ENCODE measurements around the gene KLHL14. TPM values are rescaled to one million over a fixed set of nuclear protein-coding genes. Genes with fewer than 3 reads are reported as not detected.

Gene KLHL14
- total and polyA plus RNA-seq, 4 donors = 2.9 to 12.5 (median 10.2) TPM

DNA sequence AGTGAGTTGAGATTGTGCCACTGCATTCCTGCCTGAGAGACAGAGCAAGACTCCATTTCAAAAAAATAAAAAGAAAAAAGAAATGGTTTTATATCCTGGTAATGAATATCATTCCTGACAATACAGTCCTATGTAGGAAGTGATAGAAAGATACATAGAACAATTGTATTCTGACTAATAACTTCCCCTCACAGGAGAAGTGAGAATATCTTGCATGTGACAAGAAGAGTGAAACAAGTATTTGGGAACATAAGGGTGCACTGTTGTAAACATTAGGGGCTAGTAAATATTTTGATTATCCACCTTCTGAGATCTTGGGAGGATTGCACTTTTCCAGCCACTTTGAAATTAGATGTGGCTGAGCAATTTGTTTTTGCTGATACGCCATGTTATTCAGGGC lies 40.7 kb downstream of the KLHL14 start:
- Histone ChIP-seq H3K4me3 (ENCODE audit: low read depth, low read length) (no peak overlapping the region), H3K4me1 (ENCODE audit: control insufficient read depth, insufficient read depth, low read length) (no peaks in the 10 kb centered on the region), H3K36me3 (ENCODE audit: control insufficient read depth, insufficient read depth, low read length) (no peaks in the 10 kb centered on the region), H3K27ac (ENCODE audit: low read depth, low read length) (no peak overlapping the region), H3K27me3 (ENCODE audit: control insufficient read depth, insufficient read depth, low read length) (no peaks in the 10 kb centered on the region), H3K9me3 (ENCODE audit: control insufficient read depth, insufficient read depth, low read length) (no peaks in the 10 kb centered on the region)
- no peak for DNase-seq (ENCODE audit: low read depth in 4 of 6, low spot score in 6 of 6)
- WGBS (ENCODE audit: insufficient coverage) = 100% methylated on average over 1 of the region's 1 CpG

- H3K27ac ChIP-seq (ENCODE audit: low read depth, low read length) = no peak overlapping the region
- no peaks in the 10 kb centered on the region for H3K27me3 ChIP-seq (ENCODE audit: control insufficient read depth, insufficient read depth, low read length)
These were observed 42.2 kb downstream of the KLHL14 start for GRCh38 chr18:32730620-32731091.

DNA sequence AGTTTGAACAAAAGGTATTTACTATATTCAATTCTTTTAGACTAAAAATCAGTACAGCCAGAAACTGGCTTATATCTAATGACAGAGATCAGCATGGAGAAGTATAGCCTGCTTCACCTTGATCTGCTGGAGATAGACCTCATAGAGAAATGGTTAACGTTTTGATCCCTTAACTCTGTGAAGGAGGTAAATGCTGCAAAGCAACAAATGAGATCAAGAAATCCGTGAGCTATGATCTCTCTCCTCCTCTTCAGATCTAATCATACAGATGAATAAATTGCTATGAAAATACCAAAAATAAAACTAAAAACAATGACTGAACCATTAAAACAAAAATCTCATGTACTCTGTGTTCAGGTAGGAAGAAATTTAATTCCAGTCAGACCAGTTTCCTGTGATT lies 42.8 kb downstream of the KLHL14 start:
- Histone ChIP-seq H3K9me3 (ENCODE audit: control insufficient read depth, insufficient read depth, low read length) (no peaks in the 10 kb centered on the region), H3K4me3 (ENCODE audit: low read depth, low read length) (peak overlapping the region; percentile 35), H3K36me3 (ENCODE audit: control insufficient read depth, insufficient read depth, low read length) (no peaks in the 10 kb centered on the region), H3K27ac (ENCODE audit: low read depth, low read length) (no peak overlapping the region), H3K27me3 (ENCODE audit: control insufficient read depth, insufficient read depth, low read length) (no peaks in the 10 kb centered on the region), H3K4me1 (ENCODE audit: control insufficient read depth, insufficient read depth, low read length) (no peaks in the 10 kb centered on the region)
- no CpG with 5 or more reads among the region's 2 CpGs for WGBS (ENCODE audit: insufficient coverage)
- peak in 2 of 6 donors; percentile 11 to 24 for DNase-seq (ENCODE audit: low read depth in 4 of 6, low spot score in 6 of 6)

More at GRCh38 chr18:32730620-32731091, 42.2 kb downstream of the KLHL14 start:
- Histone ChIP-seq H3K9me3 (ENCODE audit: control insufficient read depth, insufficient read depth, low read length) (no peaks in the 10 kb centered on the region), H3K4me1 (ENCODE audit: control insufficient read depth, insufficient read depth, low read length) (no peaks in the 10 kb centered on the region), H3K36me3 (ENCODE audit: control insufficient read depth, insufficient read depth, low read length) (no peaks in the 10 kb centered on the region), H3K4me3 (ENCODE audit: low read depth, low read length) (peak overlapping the region; percentile 35)
- 23% methylated on average over 6 of the region's 9 CpGs for WGBS (ENCODE audit: insufficient coverage)
- DNase-seq (ENCODE audit: low read depth in 4 of 6, low spot score in 6 of 6) = peak in 2 of 6 donors; percentile 48 to 56

DNA sequence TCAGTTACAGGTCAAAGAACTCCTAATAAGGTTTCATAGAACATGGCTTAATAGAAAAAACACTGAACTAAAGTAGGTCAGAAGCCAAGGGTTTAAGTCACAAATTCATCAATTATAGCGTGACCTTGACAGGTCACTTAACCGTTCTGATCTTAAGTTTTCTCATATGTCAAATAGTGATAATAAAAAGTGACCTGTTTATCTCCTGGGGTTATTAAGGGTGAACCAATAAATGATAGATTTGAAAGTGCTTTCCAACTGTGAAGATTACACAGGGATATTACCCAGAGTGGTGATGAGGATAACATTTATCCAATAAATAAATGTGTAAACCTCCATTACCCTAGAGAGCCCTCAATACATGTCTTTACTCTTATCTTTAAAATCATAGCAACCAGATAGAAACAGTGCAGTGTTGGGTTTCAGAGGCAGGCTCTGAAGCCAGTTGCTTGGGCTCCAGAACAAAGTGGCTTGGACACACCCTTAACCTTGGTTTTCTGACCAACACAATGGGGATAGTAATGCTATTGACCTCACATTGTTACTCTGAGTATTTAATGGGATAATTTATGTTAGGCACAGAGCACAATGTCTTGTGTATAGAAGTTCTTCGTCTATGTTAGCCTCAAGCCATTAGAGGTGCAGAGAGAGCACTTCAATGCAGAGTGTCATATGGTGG lies 48.6 kb downstream of the KLHL14 start:
- no peaks in the 10 kb centered on the region for H3K27me3 ChIP-seq (ENCODE audit: control insufficient read depth, insufficient read depth, low read length)
- no peaks in the 10 kb centered on the region for H3K4me1 ChIP-seq (ENCODE audit: control insufficient read depth, insufficient read depth, low read length)
- no peak overlapping the region for H3K4me3 ChIP-seq (ENCODE audit: low read depth, low read length)
- WGBS (ENCODE audit: insufficient coverage) = no CpG with 5 or more reads among the region's 3 CpGs
- no peaks in the 10 kb centered on the region for H3K36me3 ChIP-seq (ENCODE audit: control insufficient read depth, insufficient read depth, low read length)
- DNase-seq (ENCODE audit: low read depth in 4 of 6, low spot score in 6 of 6) = no peak
- no peaks in the 10 kb centered on the region for H3K9me3 ChIP-seq (ENCODE audit: control insufficient read depth, insufficient read depth, low read length)
- H3K27ac ChIP-seq (ENCODE audit: low read depth, low read length) = no peak overlapping the region

DNA sequence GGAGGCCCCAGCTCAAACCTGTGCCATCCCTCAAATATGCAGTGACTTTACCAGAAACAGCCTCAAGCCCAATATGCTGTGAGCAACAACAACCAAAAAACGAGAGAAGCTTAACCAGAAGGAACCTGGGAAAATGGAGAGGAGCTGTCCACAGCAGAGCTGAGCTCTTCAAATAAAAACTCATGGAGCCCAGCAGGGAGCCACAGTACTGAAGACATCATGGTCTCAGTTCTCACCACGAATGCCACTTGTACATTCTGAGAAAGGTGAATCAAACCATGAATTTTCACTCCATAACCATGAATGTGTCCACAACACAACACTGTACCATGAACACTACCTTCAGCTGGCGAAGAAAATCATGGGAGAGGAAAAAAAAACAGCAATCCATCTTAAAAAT lies 50.5 kb downstream of the KLHL14 start:
- WGBS (ENCODE audit: insufficient coverage) = 80% methylated on average over 3 of the region's 3 CpGs

DNA sequence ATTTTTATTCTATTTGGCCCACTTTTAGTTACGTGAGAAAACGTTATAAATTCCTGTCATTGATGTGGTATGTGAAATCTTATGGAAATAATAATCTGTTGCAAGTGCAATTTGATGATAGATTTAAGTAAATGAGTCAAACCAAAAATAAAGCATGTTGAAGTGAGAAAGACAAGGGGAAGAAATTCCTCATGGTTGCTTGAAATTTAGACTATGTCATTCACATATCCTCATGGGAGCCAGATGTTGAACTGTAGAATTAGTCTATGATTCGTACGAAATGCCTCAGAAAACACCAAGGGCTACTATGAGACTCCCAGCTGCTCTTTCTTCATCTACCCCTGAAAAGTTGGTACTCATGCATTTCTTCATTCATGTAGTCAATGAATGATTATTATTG lies 55.7 kb downstream of the KLHL14 start:
- Histone ChIP-seq H3K4me3 (ENCODE audit: low read depth, low read length) (no peak overlapping the region), H3K27ac (ENCODE audit: low read depth, low read length) (no peak overlapping the region), H3K27me3 (ENCODE audit: control insufficient read depth, insufficient read depth, low read length) (no peaks in the 10 kb centered on the region), H3K9me3 (ENCODE audit: control insufficient read depth, insufficient read depth, low read length) (no peaks in the 10 kb centered on the region), H3K4me1 (ENCODE audit: control insufficient read depth, insufficient read depth, low read length) (no peaks in the 10 kb centered on the region), H3K36me3 (ENCODE audit: control insufficient read depth, insufficient read depth, low read length) (no peaks in the 10 kb centered on the region)
- no peak for DNase-seq (ENCODE audit: low read depth in 4 of 6, low spot score in 6 of 6)
- whole genome bisulfite sequencing (ENCODE audit: insufficient coverage) = no CpG with 5 or more reads among the region's 4 CpGs

More for the DNA sequence above, 50.5 kb downstream of the KLHL14 start:
- H3K27me3 ChIP-seq (ENCODE audit: control insufficient read depth, insufficient read depth, low read length) = no peaks in the 10 kb centered on the region
- no peaks in the 10 kb centered on the region for H3K9me3 ChIP-seq (ENCODE audit: control insufficient read depth, insufficient read depth, low read length)
- no peak for DNase-seq (ENCODE audit: low read depth in 4 of 6, low spot score in 6 of 6)
- no peak overlapping the region for H3K27ac ChIP-seq (ENCODE audit: low read depth, low read length)
- H3K36me3 ChIP-seq (ENCODE audit: control insufficient read depth, insufficient read depth, low read length) = no peaks in the 10 kb centered on the region
- no peak overlapping the region for H3K4me3 ChIP-seq (ENCODE audit: low read depth, low read length)
- H3K4me1 ChIP-seq (ENCODE audit: control insufficient read depth, insufficient read depth, low read length) = no peaks in the 10 kb centered on the region

GRCh38 chr18:32714571-32715148 lies 58.2 kb downstream of the KLHL14 start:
- peak; percentile 56 to 96 (median 71) for DNase-seq (ENCODE audit: low read depth in 4 of 6, low spot score in 6 of 6)

DNA sequence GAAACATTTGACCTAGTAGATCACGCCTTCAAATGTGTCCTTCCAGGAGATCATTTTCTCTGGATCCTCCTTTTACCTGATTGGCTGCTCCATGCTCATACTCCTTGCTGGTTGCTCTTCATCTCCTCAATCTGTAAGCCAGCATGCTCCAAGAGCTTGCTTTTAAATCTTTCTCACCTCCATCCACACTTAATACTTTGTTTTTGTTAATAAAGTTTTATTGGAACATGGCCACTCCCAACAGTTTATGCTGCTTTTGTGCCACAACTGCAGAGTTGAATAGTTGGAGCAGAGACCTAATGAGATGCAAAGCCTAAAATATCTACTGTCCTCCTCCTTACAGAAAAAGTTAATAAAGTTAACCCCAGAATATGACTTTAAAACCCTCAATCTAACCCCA lies 60.0 kb downstream of the KLHL14 start:
- Histone ChIP-seq H3K4me1 (ENCODE audit: control insufficient read depth, insufficient read depth, low read length) (no peaks in the 10 kb centered on the region), H3K36me3 (ENCODE audit: control insufficient read depth, insufficient read depth, low read length) (no peaks in the 10 kb centered on the region), H3K9me3 (ENCODE audit: control insufficient read depth, insufficient read depth, low read length) (no peaks in the 10 kb centered on the region), H3K4me3 (ENCODE audit: low read depth, low read length) (no peak overlapping the region), H3K27me3 (ENCODE audit: control insufficient read depth, insufficient read depth, low read length) (no peaks in the 10 kb centered on the region), H3K27ac (ENCODE audit: low read depth, low read length) (no peak overlapping the region)
- WGBS (ENCODE audit: insufficient coverage) = 87% methylated on average over 1 of the region's 1 CpG
- no peak for DNase-seq (ENCODE audit: low read depth in 4 of 6, low spot score in 6 of 6)

More at GRCh38 chr18:32714571-32715148, 58.2 kb downstream of the KLHL14 start:
- Histone ChIP-seq H3K27me3 (ENCODE audit: control insufficient read depth, insufficient read depth, low read length) (no peaks in the 10 kb centered on the region), H3K36me3 (ENCODE audit: control insufficient read depth, insufficient read depth, low read length) (no peaks in the 10 kb centered on the region), H3K4me1 (ENCODE audit: control insufficient read depth, insufficient read depth, low read length) (no peaks in the 10 kb centered on the region), H3K9me3 (ENCODE audit: control insufficient read depth, insufficient read depth, low read length) (no peaks in the 10 kb centered on the region), H3K4me3 (ENCODE audit: low read depth, low read length) (no peak overlapping the region), H3K27ac (ENCODE audit: low read depth, low read length) (no peak overlapping the region)
- 0% methylated on average over 3 of the region's 4 CpGs for WGBS (ENCODE audit: insufficient coverage)

- Histone ChIP-seq H3K4me1 (ENCODE audit: control insufficient read depth, insufficient read depth, low read length) (no peaks in the 10 kb centered on the region), H3K27me3 (ENCODE audit: control insufficient read depth, insufficient read depth, low read length) (no peaks in the 10 kb centered on the region), H3K9me3 (ENCODE audit: control insufficient read depth, insufficient read depth, low read length) (no peaks in the 10 kb centered on the region), H3K36me3 (ENCODE audit: control insufficient read depth, insufficient read depth, low read length) (no peaks in the 10 kb centered on the region), H3K27ac (ENCODE audit: low read depth, low read length) (no peak overlapping the region), H3K4me3 (ENCODE audit: low read depth, low read length) (no peak overlapping the region)
- no CpG with 5 or more reads among the region's 2 CpGs for WGBS (ENCODE audit: insufficient coverage)
- DNase-seq (ENCODE audit: low read depth in 4 of 6, low spot score in 6 of 6) = no peak
These were observed 61.0 kb downstream of the KLHL14 start for GRCh38 chr18:32711862-32712261.

- Histone ChIP-seq H3K4me3 (ENCODE audit: low read depth, low read length) (no peak overlapping the region), H3K9me3 (ENCODE audit: control insufficient read depth, insufficient read depth, low read length) (no peaks in the 10 kb centered on the region), H3K27ac (ENCODE audit: low read depth, low read length) (no peak overlapping the region), H3K27me3 (ENCODE audit: control insufficient read depth, insufficient read depth, low read length) (no peaks in the 10 kb centered on the region), H3K36me3 (ENCODE audit: control insufficient read depth, insufficient read depth, low read length) (no peaks in the 10 kb centered on the region), H3K4me1 (ENCODE audit: control insufficient read depth, insufficient read depth, low read length) (no peaks in the 10 kb centered on the region)
- WGBS (ENCODE audit: insufficient coverage) = 86% methylated on average over 2 of the region's 2 CpGs
- no peak for DNase-seq (ENCODE audit: low read depth in 4 of 6, low spot score in 6 of 6)
These were observed 65.2 kb downstream of the KLHL14 start for GRCh38 chr18:32707586-32707985.
